GF-D8 (cell line): Measurements from ENCODE around the gene NBDY.
"Not testable (repeated sequence)": the region's sequence is repeated elsewhere in the genome, so short reads cannot be mapped to it uniquely, and the experiment has no call there.

ENCODE experiments used
- DNase-seq: peaks from one replicate; lab custom pipeline; 2025; lab: John Stamatoyannopoulos, UW

Gene NBDY

GRCh38 chrX:56802428-56802827 lies 73.4 kb downstream of the NBDY start:
- DNase-seq: no peak

- DNase-seq: no peak
These were observed 74.1 kb downstream of the NBDY start for GRCh38 chrX:56802921-56803849.

- no peak for DNase-seq
These were observed 75.0 kb downstream of the NBDY start for GRCh38 chrX:56803850-56804681.

DNA sequence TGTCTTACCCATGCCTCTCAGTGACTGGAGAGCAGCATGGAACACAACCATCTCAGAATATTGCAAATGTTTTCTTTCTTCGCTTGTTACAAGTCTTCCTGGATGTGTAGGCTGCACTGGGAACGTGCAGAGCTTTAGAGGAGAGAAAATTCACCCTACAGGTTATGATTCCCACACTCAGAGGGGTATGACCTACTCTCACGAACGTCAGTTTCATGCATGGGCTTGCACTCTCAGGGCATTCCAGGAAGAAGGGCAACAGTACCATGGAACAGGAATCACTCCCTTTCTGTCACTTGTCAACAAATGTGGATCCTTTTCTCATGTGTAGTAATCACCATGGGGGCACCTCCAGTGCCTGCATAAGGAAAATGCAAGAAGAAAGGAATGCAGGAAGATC lies 75.8 kb downstream of the NBDY start:
- DNase-seq: no peak

DNA sequence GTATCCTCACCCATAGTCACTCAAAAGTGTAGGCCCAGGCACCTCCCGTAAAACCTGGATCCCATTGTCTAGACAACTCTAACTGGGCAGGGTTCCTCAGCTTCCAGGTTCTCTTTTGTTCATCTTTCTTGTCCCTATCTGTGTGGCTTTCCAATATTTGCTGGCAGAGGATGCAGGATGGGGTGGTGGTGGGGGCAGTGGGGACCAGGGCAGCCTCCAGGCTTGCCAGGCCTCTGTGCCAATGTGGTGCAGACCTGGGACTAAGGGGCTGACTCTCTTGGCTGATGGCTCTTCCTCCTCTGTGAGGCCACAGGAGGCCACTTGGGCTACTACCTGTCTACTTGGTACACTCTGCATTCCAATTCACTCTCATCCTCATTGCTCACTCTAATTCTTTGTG lies 76.4 kb downstream of the NBDY start:
- DNase-seq: no peak

DNA sequence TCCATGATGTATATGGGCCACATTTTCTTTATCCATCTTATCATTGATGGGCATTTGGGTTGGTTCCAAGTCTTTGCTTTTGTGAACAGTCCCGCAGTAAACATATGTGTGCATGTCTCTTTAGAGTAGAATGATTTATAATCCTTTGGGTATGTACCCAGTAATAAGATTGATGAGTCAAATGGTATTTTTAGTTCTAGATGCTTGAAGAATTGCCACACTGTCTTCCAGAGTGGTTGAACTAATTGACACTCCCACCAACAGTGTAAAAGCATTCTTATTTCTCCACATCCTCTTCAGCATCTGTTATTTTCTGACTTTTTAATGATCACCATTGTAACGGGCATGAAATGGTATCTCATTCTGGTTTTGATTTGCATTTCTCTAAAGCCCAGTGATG lies 77.1 kb downstream of the NBDY start:
- not testable (repeated sequence) for DNase-seq

GRCh38 chrX:56811599-56811998 lies 82.6 kb downstream of the NBDY start:
- no peak for DNase-seq

DNA sequence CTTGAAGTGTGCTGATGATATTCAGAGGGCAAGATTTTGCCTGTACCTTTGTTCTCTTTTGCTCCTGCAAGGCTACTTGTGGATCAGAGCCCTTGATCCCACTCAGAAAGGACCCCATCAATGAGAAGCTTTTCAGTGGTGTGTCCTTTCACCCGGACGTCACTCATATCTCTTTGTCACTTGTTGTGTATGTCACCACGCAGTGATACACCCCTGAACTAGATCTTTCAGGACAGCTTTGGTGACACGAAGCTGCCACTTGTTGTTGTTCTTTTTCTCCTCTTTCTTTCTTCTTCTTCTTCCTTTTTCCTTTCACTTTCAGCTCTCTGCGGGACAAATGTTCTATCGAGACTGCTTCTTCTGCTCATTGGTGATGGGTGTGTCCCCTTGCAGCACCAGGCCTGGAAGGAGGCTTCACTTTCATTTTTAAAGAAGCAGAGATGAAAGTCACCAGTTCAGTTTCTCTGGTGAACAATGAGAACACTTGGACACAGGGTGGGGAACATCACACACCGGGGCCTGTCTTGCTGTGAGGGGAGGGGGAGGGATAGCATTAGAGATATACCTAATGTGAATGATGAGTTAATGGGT lies 83.6 kb downstream of the NBDY start:
- DNase-seq: no peak

DNA sequence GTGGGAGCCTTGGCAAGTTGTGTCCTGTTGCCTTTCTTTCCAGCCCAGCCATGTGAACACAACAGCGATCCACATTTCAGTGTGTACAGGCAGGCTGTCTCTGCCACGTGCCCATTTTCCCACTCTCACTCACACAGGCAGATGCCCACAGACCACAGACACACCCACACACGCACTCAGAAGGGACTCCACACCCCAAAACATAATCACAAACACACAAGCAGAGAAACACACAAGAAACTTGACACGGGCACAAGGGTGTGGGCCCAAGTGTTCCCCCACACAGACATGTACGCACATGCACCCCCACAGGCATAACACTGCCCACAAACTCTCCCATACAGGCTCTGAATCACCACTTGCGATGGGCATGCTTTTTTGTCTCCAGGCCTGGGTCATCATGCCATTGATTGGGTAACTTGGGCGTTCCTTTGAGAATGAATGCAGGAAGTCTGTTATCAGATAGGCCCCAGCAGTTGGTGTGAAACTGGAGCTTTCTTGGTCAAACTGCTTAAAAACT lies 84.3 kb downstream of the NBDY start:
- DNase-seq: peak; percentile 42

DNA sequence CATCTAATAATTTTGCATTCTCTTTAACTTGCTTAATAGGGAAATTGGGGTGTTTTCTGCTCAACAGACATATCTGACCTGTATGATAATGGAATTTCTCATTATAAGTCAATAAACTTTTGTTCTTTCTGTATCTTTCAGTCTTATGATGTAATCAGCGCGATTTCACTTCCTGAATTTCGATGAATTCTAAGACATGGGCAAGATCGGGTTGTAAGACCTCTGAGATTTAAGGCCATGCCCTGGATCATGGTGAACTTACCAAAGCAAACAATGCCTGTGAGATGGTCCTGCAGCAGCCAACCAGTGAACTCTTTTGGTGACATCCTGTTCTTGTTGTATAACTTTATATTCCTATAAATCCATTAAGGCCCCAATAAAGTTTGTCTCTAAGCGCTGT lies 88.1 kb downstream of the NBDY start:
- no peak for DNase-seq

DNA sequence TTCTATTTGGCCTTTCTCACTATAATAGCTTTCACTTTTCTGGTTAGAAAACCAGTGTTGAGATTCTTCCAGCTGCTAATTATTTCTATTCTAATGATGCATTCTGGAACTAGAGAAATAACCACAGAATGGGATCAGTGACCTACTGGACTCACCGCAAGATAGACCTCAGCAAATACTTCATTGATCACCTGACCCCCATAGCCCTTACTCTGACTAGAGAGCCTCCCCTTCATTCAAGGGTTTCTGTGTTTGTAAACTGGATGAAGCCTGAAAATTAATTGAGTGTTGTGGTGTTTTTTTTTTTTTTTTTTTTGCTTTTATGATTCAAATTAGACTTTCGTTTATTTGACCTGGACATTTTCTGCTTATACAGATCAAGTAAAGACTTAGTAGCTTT lies 97.0 kb downstream of the NBDY start:
- no peak for DNase-seq

GRCh38 chrX:56833626-56834025 lies 104.6 kb downstream of the NBDY start:
- DNase-seq: no peak

- DNase-seq: no peak
These were observed 124.4 kb downstream of the NBDY start for GRCh38 chrX:56853436-56853835.

GRCh38 chrX:56857042-56857441 lies 128.0 kb downstream of the NBDY start:
- DNase-seq: no peak

DNA sequence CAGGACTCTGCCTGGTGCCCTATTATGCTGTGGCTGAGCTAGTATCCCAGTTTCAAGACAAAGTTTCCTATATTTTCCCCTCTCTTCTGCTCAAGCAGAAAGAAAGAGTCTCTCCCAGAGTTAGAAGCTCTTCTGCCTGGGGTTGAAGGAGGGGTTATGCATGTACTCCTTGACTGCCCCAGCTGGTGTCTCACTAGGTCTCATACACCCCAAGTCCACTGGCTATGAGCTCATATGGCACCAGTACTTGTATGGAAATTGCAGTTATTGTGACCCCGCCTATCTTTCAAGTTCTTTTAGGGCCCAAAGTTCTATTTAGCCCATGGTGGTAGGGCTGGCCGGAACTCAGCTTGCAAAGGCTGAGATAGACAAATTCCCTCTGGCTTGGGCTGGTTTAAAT lies 131.8 kb downstream of the NBDY start:
- no peak for DNase-seq
